ENCODE data around the gene ZNF672. TPM values are rescaled to one million over a fixed set of nuclear protein-coding genes. Genes with fewer than 3 reads are reported as not detected.

The ZNF672 gene
- total RNA-seq, 1 donor from 2014 or later = 30.9 TPM

- peak in 1 of 2 donors; percentile 55 for DNase-seq (ENCODE audit: low spot score in 2 of 2)
- H3K9me3 ChIP-seq = no peaks in the 10 kb centered on the region
- no peak overlapping the region for H3K27ac ChIP-seq
- intact Hi-C loops (cut with DNase I) = no loop called here
- H3K27me3 ChIP-seq = no peaks in the 10 kb centered on the region
- no peak overlapping the region for H3K4me3 ChIP-seq
- H3K4me1 ChIP-seq = no peaks in the 10 kb centered on the region
- H3K36me3 ChIP-seq = peaks cover 54 to 59% of the 10 kb centered on the region in 2 donors
- TF ChIP-seq CTCF (IDR thresholded peaks at IDR 0.05) = no peak
Measured at GRCh38 chr1:248850124-248850523, 12.1 kb downstream of the ZNF672 start.

GRCh38 chr1:248850536-248851251 is 12.7 kb downstream of the ZNF672 start:
- H3K4me3 ChIP-seq = no peak overlapping the region
- peaks cover 50 to 56% of the 10 kb centered on the region in 2 donors for H3K36me3 ChIP-seq
- no peak overlapping the region for H3K27ac ChIP-seq
- no peak for TF ChIP-seq CTCF (IDR thresholded peaks at IDR 0.05)
- DNase-seq (ENCODE audit: low spot score in 2 of 2) = no peak
- intact Hi-C loops (cut with DNase I) = no loop called here
- no peaks in the 10 kb centered on the region for H3K27me3 ChIP-seq
- no peaks in the 10 kb centered on the region for H3K9me3 ChIP-seq
- no peaks in the 10 kb centered on the region for H3K4me1 ChIP-seq

GRCh38 chr1:248851390-248851789 is 13.4 kb downstream of the ZNF672 start:
- no peak for TF ChIP-seq CTCF (IDR thresholded peaks at IDR 0.05)
- H3K36me3 ChIP-seq = peaks cover 43 to 51% of the 10 kb centered on the region in 2 donors
- no peaks in the 10 kb centered on the region for H3K9me3 ChIP-seq
- H3K27me3 ChIP-seq = no peaks in the 10 kb centered on the region
- no peak overlapping the region for H3K4me3 ChIP-seq
- no peak for DNase-seq (ENCODE audit: low spot score in 2 of 2)
- H3K4me1 ChIP-seq = no peaks in the 10 kb centered on the region
- H3K27ac ChIP-seq = no peak overlapping the region
- intact Hi-C loops (cut with DNase I) = no loop called here

GRCh38 chr1:248852481-248853405 is 14.7 kb downstream of the ZNF672 start:
- peaks cover 30 to 37% of the 10 kb centered on the region in 2 donors for H3K36me3 ChIP-seq
- H3K27ac ChIP-seq = no peak overlapping the region
- no peaks in the 10 kb centered on the region for H3K9me3 ChIP-seq
- H3K27me3 ChIP-seq = no peaks in the 10 kb centered on the region
- intact Hi-C loops (cut with DNase I) = no loop called here
- peaks cover under 1 to 4% of the 10 kb centered on the region in 2 donors for H3K4me1 ChIP-seq
- H3K4me3 ChIP-seq = no peak overlapping the region
- TF ChIP-seq CTCF (IDR thresholded peaks at IDR 0.05) = no peak
- no peak for DNase-seq (ENCODE audit: low spot score in 2 of 2)

GRCh38 chr1:248853663-248854375 is 15.8 kb downstream of the ZNF672 start:
- no peak for DNase-seq (ENCODE audit: low spot score in 2 of 2)
- Histone ChIP-seq H3K27me3 (no peaks in the 10 kb centered on the region), H3K4me1 (peaks cover 6 to 10% of the 10 kb centered on the region in 2 donors), H3K4me3 (no peak overlapping the region), H3K36me3 (peaks cover 19 to 27% of the 10 kb centered on the region in 2 donors), H3K9me3 (no peaks in the 10 kb centered on the region), H3K27ac (no peak overlapping the region)
- TF ChIP-seq CTCF (IDR thresholded peaks at IDR 0.05) = no peak
- intact Hi-C loops (cut with DNase I) = no loop called here
